GM10248 (cell line): ENCODE results near the gene STK24.

Source experiments
- CTCF ChIA-PET: fragments of 300-600 bp; sonication (Branson Sonifier 250); formaldehyde crosslinking; extraction: SDS; loops from one replicate; lab custom pipeline; 2021; ENCODE audit warnings: antibody characterized with exemption; lab: Yijun Ruan, JAX
- POLR2A ChIA-PET: fragments of 350-650 bp; sonication (Branson Sonifier 250); formaldehyde crosslinking; extraction: SDS; loops from one replicate; lab custom pipeline; 2020; ENCODE audit warnings: antibody characterized with exemption; lab: Yijun Ruan, JAX
- DNase-seq: peaks from one replicate; pipeline ENCODE4 v3.0.0; 2012; ENCODE audit errors: extremely low spot score
- TF ChIP-seq, protein P1 (sequence below): IDR thresholded peaks from 2 replicates; pipeline ENCODE4 v1.5.1; 2012; ENCODE audit warnings: mild to moderate bottlenecking, low read depth; ENCODE audit errors: extremely low read depth, missing control alignments, control extremely low read depth

STK24 gene

GRCh38 chr13:98475522-98475921, 101.4 kb downstream of the STK24 start:
- POLR2A ChIA-PET = no interaction called here
- TF ChIP-seq, protein P1, sequence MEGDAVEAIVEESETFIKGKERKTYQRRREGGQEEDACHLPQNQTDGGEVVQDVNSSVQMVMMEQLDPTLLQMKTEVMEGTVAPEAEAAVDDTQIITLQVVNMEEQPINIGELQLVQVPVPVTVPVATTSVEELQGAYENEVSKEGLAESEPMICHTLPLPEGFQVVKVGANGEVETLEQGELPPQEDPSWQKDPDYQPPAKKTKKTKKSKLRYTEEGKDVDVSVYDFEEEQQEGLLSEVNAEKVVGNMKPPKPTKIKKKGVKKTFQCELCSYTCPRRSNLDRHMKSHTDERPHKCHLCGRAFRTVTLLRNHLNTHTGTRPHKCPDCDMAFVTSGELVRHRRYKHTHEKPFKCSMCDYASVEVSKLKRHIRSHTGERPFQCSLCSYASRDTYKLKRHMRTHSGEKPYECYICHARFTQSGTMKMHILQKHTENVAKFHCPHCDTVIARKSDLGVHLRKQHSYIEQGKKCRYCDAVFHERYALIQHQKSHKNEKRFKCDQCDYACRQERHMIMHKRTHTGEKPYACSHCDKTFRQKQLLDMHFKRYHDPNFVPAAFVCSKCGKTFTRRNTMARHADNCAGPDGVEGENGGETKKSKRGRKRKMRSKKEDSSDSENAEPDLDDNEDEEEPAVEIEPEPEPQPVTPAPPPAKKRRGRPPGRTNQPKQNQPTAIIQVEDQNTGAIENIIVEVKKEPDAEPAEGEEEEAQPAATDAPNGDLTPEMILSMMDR = no peak
- no peak for DNase-seq
- CTCF ChIA-PET = interaction anchor here (1.0 to 1.2 kb wide), 2 partner anchors 9 to 177 kb away, joined by 3 to 5 read pairs; no protein-coding TSS in a partner anchor

DNA sequence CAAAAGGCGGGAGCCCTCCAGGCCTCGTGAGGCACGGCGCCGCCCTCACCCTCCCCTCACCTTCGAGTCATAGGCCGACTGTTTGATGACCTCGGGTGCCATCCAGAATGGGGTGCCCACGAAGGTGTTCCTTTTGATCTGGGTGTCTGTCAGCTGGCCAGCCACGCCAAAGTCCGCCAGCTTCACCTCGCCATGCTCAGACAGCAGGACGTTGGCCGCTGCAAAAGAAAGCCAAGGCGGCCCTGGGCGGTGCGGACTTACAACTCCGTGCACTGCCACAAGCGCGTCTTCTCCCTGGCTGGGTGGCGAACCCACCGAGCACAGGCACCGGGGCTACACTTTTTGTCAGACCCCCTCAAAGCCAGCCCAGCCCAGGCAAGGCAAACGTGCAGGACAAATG, 102.1 kb downstream of the STK24 start:
- no peak for DNase-seq
- POLR2A ChIA-PET = no interaction called here
- TF ChIP-seq, protein P1 = no peak
- CTCF ChIA-PET = no interaction called here

DNA sequence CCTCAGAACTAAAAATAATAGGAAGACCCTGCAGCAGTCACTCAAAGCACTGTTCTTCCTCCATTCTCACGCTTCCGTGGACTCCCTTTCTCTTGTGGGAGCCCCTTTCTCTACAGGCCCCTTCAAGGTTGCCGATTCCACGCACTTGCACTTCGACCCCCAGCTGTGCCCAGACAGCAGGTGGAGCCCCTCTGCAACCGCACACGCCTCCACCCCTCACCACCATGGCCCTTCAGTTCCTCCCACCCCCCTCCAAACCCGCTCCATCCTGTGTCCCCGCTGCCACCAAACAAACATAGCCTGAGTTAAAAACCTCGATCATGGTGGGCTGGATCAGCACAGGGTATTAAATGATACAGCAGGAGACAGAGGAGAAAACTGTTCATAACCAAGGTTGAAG, 102.6 kb downstream of the STK24 start:
- POLR2A ChIA-PET = no interaction called here

DNA sequence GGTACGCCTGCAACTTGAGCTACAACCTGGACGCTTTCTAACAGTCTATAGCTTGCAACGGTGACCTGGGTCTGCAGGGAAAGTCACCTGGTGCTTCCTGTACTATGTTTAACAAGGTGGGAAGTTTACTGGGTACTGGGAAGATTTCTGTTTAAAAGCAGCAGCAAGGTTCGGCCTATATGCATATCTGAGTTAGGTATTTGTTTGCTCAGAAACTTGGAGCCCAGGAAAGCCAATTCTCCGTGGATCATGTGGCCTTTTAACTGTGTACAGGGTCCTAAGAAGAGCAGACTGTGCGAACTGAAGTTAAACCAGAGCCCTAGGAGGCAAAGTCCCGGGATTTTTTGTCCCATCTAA, 103.1 kb downstream of the STK24 start:
- TF ChIP-seq, protein P1 = no peak
- ChIA-PET CTCF (interaction anchor here (1.0 kb wide), 1 partner anchor 28 kb away, joined by 3 read pairs; no protein-coding TSS in a partner anchor), POLR2A (no interaction called here)
- no peak for DNase-seq

More for the DNA sequence above, 102.6 kb downstream of the STK24 start:
- CTCF ChIA-PET = no interaction called here
- no peak for DNase-seq
- TF ChIP-seq, protein P1 = no peak

GRCh38 chr13:98473135-98473787, 103.6 kb downstream of the STK24 start:
- ChIA-PET POLR2A (no interaction called here), CTCF (interaction anchor here (1.0 kb wide), 1 partner anchor 28 kb away, joined by 3 read pairs; no protein-coding TSS in a partner anchor)
- TF ChIP-seq, protein P1 = no peak
- no peak for DNase-seq

GRCh38 chr13:98471934-98472333, 105.0 kb downstream of the STK24 start:
- ChIA-PET POLR2A (no interaction called here), CTCF (interaction anchor here (1.0 to 3.5 kb wide), 3 partner anchors 11 to 26 kb away, joined by 3 to 20 read pairs (median 4); no protein-coding TSS in a partner anchor)
- TF ChIP-seq, protein P1 = no peak
- DNase-seq = no peak
